ENCODE measurements around the gene GTF2I. TPM values are rescaled to one million over a fixed set of nuclear protein-coding genes. Genes with fewer than 3 reads are reported as not detected.

GTF2I gene
- total RNA-seq, 1 experiment from 2014 or later, result 357 TPM

DNA sequence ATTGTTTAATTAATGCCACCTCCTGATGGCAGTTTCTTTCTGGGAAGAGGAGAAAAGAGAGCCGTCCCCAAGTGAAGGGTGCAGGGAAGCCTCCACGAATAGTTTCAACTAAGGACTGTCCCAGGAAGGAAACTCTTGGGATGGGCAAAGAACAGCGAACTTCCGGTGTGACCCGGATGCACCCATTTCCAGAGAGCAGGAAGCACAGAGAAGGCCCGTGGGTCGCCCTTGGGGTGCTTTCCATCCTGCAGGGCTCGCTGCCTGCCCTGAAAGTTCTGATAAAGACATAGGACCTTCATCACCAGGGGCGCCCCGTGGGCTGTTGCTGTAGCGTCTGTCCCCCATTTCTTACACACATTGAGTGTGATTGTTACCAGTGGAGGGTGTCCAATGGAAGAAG, 27.0 kb downstream of the GTF2I start:
- H3K9me3 Mint-ChIP-seq, result no peaks in the 10 kb centered on the region; a peak in 1 of 5 replicates
- peaks cover 3% of the 10 kb centered on the region for H4K20me1 ChIP-seq (ENCODE audit: control insufficient read depth, insufficient read depth, insufficient read length)

More for the DNA sequence above, 27.0 kb downstream of the GTF2I start:
- H3K27ac ChIP-seq (ENCODE audit: insufficient read length, low read depth, low read length), result no peak overlapping the region
- peaks cover 30% of the 10 kb centered on the region; the same call in 1 of the 2 replicates for H3K79me2 ChIP-seq (ENCODE audit: insufficient read depth, low read length)
- peaks cover 3% of the 10 kb centered on the region; the same call in 1 of the 2 replicates for H3K27me3 Mint-ChIP-seq (ENCODE audit: low read depth)
- no peaks in the 10 kb centered on the region for H3K9me3 ChIP-seq (ENCODE audit: control insufficient read depth, low read depth, low read length)
- no peak overlapping the region for H3T11ph ChIP-seq (ENCODE audit: low read length)
- no peak overlapping the region for H4K8ac ChIP-seq (replicated peaks; ENCODE audit: insufficient read length, low read depth, low read length)
- peak overlapping the region in 2 of 3 experiments; percentile 82 to 85; a peak in 3 of 7 replicates for H3K27ac Mint-ChIP-seq
- no peaks in the 10 kb centered on the region; the same call in 1 of the 2 replicates for H3K4me1 ChIP-seq (ENCODE audit: insufficient read depth, low read length)
- TF ChIP-seq CTCF (conservative IDR thresholded peaks at IDR 0.05), result no peak
- no CpG with 5 or more reads among the region's 11 CpGs for WGBS (ENCODE audit: extremely low coverage, insufficient read length, low lambda C conversion rate)
- peaks cover 30 to 67% (median 65%) of the 10 kb centered on the region in 3 experiments; a peak in 6 of 7 replicates for H3K36me3 Mint-ChIP-seq (ENCODE audit: insufficient read depth in 1 of 3, low read depth in 3 of 3)
- no peaks in the 10 kb centered on the region for H3K27me3 ChIP-seq (ENCODE audit: insufficient read depth, low read length)
- DNase-seq, result no peak
- H2BK120ac ChIP-seq (ENCODE audit: low read depth, low read length, poor library complexity, severe bottlenecking), result no peak overlapping the region
- no peak overlapping the region for H3K9ac ChIP-seq (ENCODE audit: extremely low read depth, insufficient read length, low read length)
- no peak overlapping the region for H4K5ac ChIP-seq (ENCODE audit: insufficient read length, low read depth, low read length)
- H2BK15ac ChIP-seq (ENCODE audit: low read depth, low read length), result no peak overlapping the region
- H3K4me3 Mint-ChIP-seq, result no peak overlapping the region
- peaks cover 3% of the 10 kb centered on the region for H3K79me1 ChIP-seq (ENCODE audit: insufficient read depth, low read depth, low read length, poor library complexity, severe bottlenecking)
- H2BK20ac ChIP-seq (ENCODE audit: low read depth, low read length, poor library complexity, severe bottlenecking), result no peak overlapping the region
- no peak overlapping the region for H3K23ac ChIP-seq (ENCODE audit: insufficient read length, low read depth, low read length)
- H2BK5ac ChIP-seq (ENCODE audit: insufficient read length, low read length), result no peak overlapping the region
- H3K23me2 ChIP-seq (ENCODE audit: insufficient read length, low read depth, low read length, poor library complexity, severe bottlenecking), result no peaks in the 10 kb centered on the region
- no peak overlapping the region for H2AK5ac ChIP-seq (ENCODE audit: insufficient read length, low read length)
- H2AFZ ChIP-seq (ENCODE audit: low read length), result no peak overlapping the region
- peaks cover 22 to 24% of the 10 kb centered on the region in 2 experiments for H3K4me1 Mint-ChIP-seq
- no peak overlapping the region for H3K4me2 ChIP-seq (ENCODE audit: insufficient read depth, insufficient read length, low read length)
- no peak overlapping the region for H4K91ac ChIP-seq (ENCODE audit: insufficient read length, low read depth, low read length)
- H3K56ac ChIP-seq (ENCODE audit: insufficient read length, low read depth, low read length), result no peak overlapping the region
- H2BK12ac ChIP-seq (ENCODE audit: insufficient read length, low read depth, low read length), result no peak overlapping the region
- no peak overlapping the region for H3K18ac ChIP-seq (ENCODE audit: insufficient read length, low read depth, low read length)
- no peak overlapping the region for H3K14ac ChIP-seq (ENCODE audit: insufficient read depth, low read length)
- H3K4ac ChIP-seq (ENCODE audit: low read depth, low read length), result no peak overlapping the region

Measured in H9 (cell line).